GM12878 (cell line): ENCODE measurements around the gene RPS6KA4. TPM values are rescaled to one million over a fixed set of nuclear protein-coding genes. Genes with fewer than 3 reads are reported as not detected.

Experiments
- ATF7 ChIP-seq: fragments of 450-650 bp; IDR thresholded peaks from 2 replicates; pipeline ENCODE4 v1.6.1; 2016; ENCODE audit warnings: low read depth, mild to moderate bottlenecking
- BCL11A ChIP-seq: IDR thresholded peaks from 2 replicates; pipeline ENCODE4 v1.6.1; 2011; ENCODE audit warnings: low read depth, low read length
- BCL3 ChIP-seq: IDR thresholded peaks from 2 replicates; pipeline ENCODE4 v1.6.1; 2011; ENCODE audit warnings: borderline replicate concordance, low read depth, mild to moderate bottlenecking, moderate library complexity, low read length; ENCODE audit not compliant: insufficient read depth, poor library complexity, severe bottlenecking
- BMI1 ChIP-seq: fragments of 450-650 bp; IDR thresholded peaks from 2 replicates; pipeline ENCODE4 v1.6.1; 2016; ENCODE audit warnings: mild to moderate bottlenecking, moderate library complexity, borderline replicate concordance
- CBFB ChIP-seq: IDR thresholded peaks from 2 replicates; pipeline ENCODE4 v1.6.1; 2016; ENCODE audit warnings: antibody characterized with exemption, low read depth
- EGR1 ChIP-seq, 2 experiments: IDR thresholded peaks; 1 replicate in 1 of 2; 2 replicates in 1 of 2; pipeline ENCODE4 v1.6.1; 2011 to 2012; ENCODE audit warnings: low read depth in 2 of 2, low read length in 2 of 2, borderline replicate concordance in 1 of 2, mild to moderate bottlenecking in 1 of 2, moderate library complexity in 1 of 2
- HDGF ChIP-seq: fragments of 450-650 bp; IDR thresholded peaks from 2 replicates; pipeline ENCODE4 v1.6.1; 2016; ENCODE audit warnings: antibody characterized with exemption
- IKZF2 ChIP-seq, 2 experiments: fragments of 450-650 bp; IDR thresholded peaks; 2 replicates each; pipeline ENCODE4 v1.6.1; 2017; ENCODE audit warnings: mild to moderate bottlenecking in 2 of 2, moderate library complexity in 2 of 2
- MAX ChIP-seq: IDR thresholded peaks from 2 replicates; pipeline ENCODE4 v1.6.1; 2012; ENCODE audit warnings: low read depth, low read length, improper control_type of control experiment
- MLLT1 ChIP-seq: fragments of 450-650 bp; IDR thresholded peaks from 2 replicates; pipeline ENCODE4 v1.6.1; 2016; ENCODE audit warnings: mild to moderate bottlenecking
- MTA2 ChIP-seq: fragments of 450-650 bp; IDR thresholded peaks from 2 replicates; pipeline ENCODE4 v1.6.1; 2016; ENCODE audit warnings: low read depth, mild to moderate bottlenecking, moderate library complexity
- NR2F1 ChIP-seq: fragments of 450-650 bp; conservative IDR thresholded peaks from 2 replicates; pipeline ENCODE4 v1.6.1; 2017; ENCODE audit warnings: mild to moderate bottlenecking
- NRF1 ChIP-seq: conservative IDR thresholded peaks from 2 replicates; pipeline ENCODE4 v1.6.1; 2011; ENCODE audit warnings: mild to moderate bottlenecking, low read depth, low read length, improper control_type of control experiment
- RAD51 ChIP-seq: fragments of 450-650 bp; IDR thresholded peaks from 2 replicates; pipeline ENCODE4 v1.6.1; 2016; ENCODE audit warnings: moderate library complexity, mild to moderate bottlenecking, inconsistent platforms
- RCOR1 ChIP-seq: conservative IDR thresholded peaks from 2 replicates; pipeline ENCODE4 v1.6.1; 2012; ENCODE audit warnings: low read depth, low read length, improper control_type of control experiment
- RELA ChIP-seq: fragments of 450-650 bp; IDR thresholded peaks from 2 replicates; pipeline ENCODE4 v1.8.0; 2014; ENCODE audit warnings: borderline replicate concordance; ENCODE audit not compliant: partially characterized antibody
- SIX5 ChIP-seq: IDR thresholded peaks from 2 replicates; pipeline ENCODE4 v1.6.1; 2011; ENCODE audit warnings: mild to moderate bottlenecking, low read depth, low read length, moderate library complexity; ENCODE audit not compliant: severe bottlenecking
- SP1 ChIP-seq: IDR thresholded peaks from one replicate; pipeline ENCODE4 v1.6.1; 2011; ENCODE audit warnings: low read depth, low read length
- SREBF1 ChIP-seq: IDR thresholded peaks from 2 replicates; pipeline ENCODE4 v1.6.1; 2012; ENCODE audit warnings: mild to moderate bottlenecking, low read length
- TCF7 ChIP-seq: IDR thresholded peaks from 2 replicates; pipeline ENCODE4 v1.6.1; 2014; ENCODE audit warnings: antibody characterized with exemption, borderline replicate concordance
- ZNF384 ChIP-seq: IDR thresholded peaks from 2 replicates; pipeline ENCODE4 v1.6.1; 2012; ENCODE audit warnings: low read depth, mild to moderate bottlenecking, low read length, improper control_type of control experiment, borderline replicate concordance
- ZSCAN29 ChIP-seq: fragments of 450-650 bp; IDR thresholded peaks from 2 replicates; pipeline ENCODE4 v1.6.1; 2017; ENCODE audit warnings: mild to moderate bottlenecking, moderate library complexity
- ZZZ3 ChIP-seq: IDR thresholded peaks from 2 replicates; pipeline ENCODE4 v1.6.1; 2011; ENCODE audit warnings: low read depth; ENCODE audit not compliant: control insufficient read depth, insufficient read length
- polyA plus RNA-seq, 11 experiments: library from polyadenylated mRNA; depleted of rRNA in 4 of 11; unstranded in 6 of 11; stranded (reverse) in 5 of 11; fragments of >200 nt; fragmentation: Nextera tagmentation in 4 of 11; fragmentation: Illumina TruSeq in 1 of 11; extraction: Ambion mirVana in 4 of 11; extraction: Trizol in 1 of 11; gene quantifications; 1 replicate in 1 of 11; 2 replicates in 10 of 11; pipeline versions ENCODE4 v1.2.1 to v1.2.3, GENCODE V29; 2011 to 2016; ENCODE audit warnings: inconsistent platforms in 2 of 11, missing spikeins in 2 of 11, low read depth in 1 of 11
- total RNA-seq, 4 experiments: library from RNA; depleted of rRNA in 3 of 4; stranded (reverse); fragments of >200 nt in 3 of 4; fragmentation: Illumina TruSeq in 1 of 4; extraction: Trizol in 1 of 4; gene quantifications; 2 replicates each; pipeline versions ENCODE4 v1.2.1 to v1.2.3, GENCODE V29; 2013 to 2021
- TF ChIP-seq, protein P1 (sequence below): IDR thresholded peaks from 2 replicates; pipeline ENCODE4 v1.6.1; 2012; ENCODE audit warnings: low read depth, low read length, improper control_type of control experiment
- TF ChIP-seq, protein P2 (sequence below): fragments of 450-650 bp; IDR thresholded peaks from 2 replicates; pipeline ENCODE4 v1.6.1; 2017; ENCODE audit warnings: antibody characterized with exemption, mild to moderate bottlenecking, moderate library complexity

The RPS6KA4 gene
- total and polyA plus RNA-seq, 10 of the 15 experiments (the other 5 are each of a cell fraction or from before 2014, with no cell fraction given): 0.34 to 32.6 (median 11.3) TPM

GRCh38 chr11:64317325-64317960, 41.5 kb upstream of the RPS6KA4 start, which contains the start of gene TRMT112 (continued):
- TF ChIP-seq ATF7: peak; percentile 82
- TF ChIP-seq RCOR1: 0 out of 2 replicates have a peak, but pooled peaks have one; percentile 37
- TF ChIP-seq MAX: peak; percentile 64
- TF ChIP-seq CBFB: peak; percentile 79
- no peak for TF ChIP-seq TCF7
- peak; percentile 18; the same call in 1 of the 2 replicates for TF ChIP-seq HDGF
- TF ChIP-seq MLLT1: peak; percentile 79
- TF ChIP-seq ZZZ3: no peak
- no peak for TF ChIP-seq ZSCAN29
- TF ChIP-seq BCL11A: no peak
- TF ChIP-seq, protein P1, sequence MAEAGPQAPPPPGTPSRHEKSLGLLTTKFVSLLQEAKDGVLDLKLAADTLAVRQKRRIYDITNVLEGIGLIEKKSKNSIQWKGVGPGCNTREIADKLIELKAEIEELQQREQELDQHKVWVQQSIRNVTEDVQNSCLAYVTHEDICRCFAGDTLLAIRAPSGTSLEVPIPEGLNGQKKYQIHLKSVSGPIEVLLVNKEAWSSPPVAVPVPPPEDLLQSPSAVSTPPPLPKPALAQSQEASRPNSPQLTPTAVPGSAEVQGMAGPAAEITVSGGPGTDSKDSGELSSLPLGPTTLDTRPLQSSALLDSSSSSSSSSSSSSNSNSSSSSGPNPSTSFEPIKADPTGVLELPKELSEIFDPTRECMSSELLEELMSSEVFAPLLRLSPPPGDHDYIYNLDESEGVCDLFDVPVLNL: no peak
- TF ChIP-seq EGR1 (IDR thresholded peaks at IDR 0.05; ENCODE audit: borderline replicate concordance in 1 of 2, low read depth in 2 of 2, low read length in 2 of 2): peak in 1 of 2 experiments; percentile 27; a peak in 1 of 3 replicates
- TF ChIP-seq SREBF1: no peak
- TF ChIP-seq MTA2: peak; percentile 28; the same call in 1 of the 2 replicates
- peak; percentile 81 for TF ChIP-seq ZNF384
- TF ChIP-seq, protein P2, sequence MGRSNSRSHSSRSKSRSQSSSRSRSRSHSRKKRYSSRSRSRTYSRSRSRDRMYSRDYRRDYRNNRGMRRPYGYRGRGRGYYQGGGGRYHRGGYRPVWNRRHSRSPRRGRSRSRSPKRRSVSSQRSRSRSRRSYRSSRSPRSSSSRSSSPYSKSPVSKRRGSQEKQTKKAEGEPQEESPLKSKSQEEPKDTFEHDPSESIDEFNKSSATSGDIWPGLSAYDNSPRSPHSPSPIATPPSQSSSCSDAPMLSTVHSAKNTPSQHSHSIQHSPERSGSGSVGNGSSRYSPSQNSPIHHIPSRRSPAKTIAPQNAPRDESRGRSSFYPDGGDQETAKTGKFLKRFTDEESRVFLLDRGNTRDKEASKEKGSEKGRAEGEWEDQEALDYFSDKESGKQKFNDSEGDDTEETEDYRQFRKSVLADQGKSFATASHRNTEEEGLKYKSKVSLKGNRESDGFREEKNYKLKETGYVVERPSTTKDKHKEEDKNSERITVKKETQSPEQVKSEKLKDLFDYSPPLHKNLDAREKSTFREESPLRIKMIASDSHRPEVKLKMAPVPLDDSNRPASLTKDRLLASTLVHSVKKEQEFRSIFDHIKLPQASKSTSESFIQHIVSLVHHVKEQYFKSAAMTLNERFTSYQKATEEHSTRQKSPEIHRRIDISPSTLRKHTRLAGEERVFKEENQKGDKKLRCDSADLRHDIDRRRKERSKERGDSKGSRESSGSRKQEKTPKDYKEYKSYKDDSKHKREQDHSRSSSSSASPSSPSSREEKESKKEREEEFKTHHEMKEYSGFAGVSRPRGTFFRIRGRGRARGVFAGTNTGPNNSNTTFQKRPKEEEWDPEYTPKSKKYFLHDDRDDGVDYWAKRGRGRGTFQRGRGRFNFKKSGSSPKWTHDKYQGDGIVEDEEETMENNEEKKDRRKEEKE: no peak
- no peak for TF ChIP-seq NRF1
- TF ChIP-seq BCL3: peak; percentile 84
- TF ChIP-seq BMI1: no peak
- peak; percentile 25 for TF ChIP-seq SIX5
- peak; percentile 93 for TF ChIP-seq RAD51
- TF ChIP-seq SP1: peak; percentile 62
- TF ChIP-seq NR2F1: peak; percentile 60; the same call in 1 of the 2 replicates
- TF ChIP-seq RELA: no peak
- TF ChIP-seq IKZF2 (IDR thresholded peaks at IDR 0.05): peak in 1 of 2 experiments; percentile 12; a peak in 2 of 4 replicates
